K562 (cell line): Measurements from ENCODE around the gene PGF.

ENCODE experiments used
- FOXK1 ChIP-seq: sonication (generic); formaldehyde crosslinking; IDR thresholded peaks from 2 replicates; pipeline ENCODE4 v1.8.0; 2022; ENCODE audit warnings: missing genetic modification reagents, mild to moderate bottlenecking, borderline replicate concordance
- GATAD2B ChIP-seq: fragments of 450-650 bp; IDR thresholded peaks from 2 replicates; pipeline ENCODE4 v1.6.1; 2017; ENCODE audit warnings: mild to moderate bottlenecking, borderline replicate concordance
- POLR2AphosphoS5 ChIP-seq: IDR thresholded peaks from 2 replicates; pipeline ENCODE4 v1.6.1; 2011; ENCODE audit warnings: mild to moderate bottlenecking, low read depth, low read length, moderate library complexity; ENCODE audit not compliant: control insufficient read depth, insufficient read depth
- TBP ChIP-seq: optimal IDR thresholded peaks from 2 replicates; pipeline ENCODE3; 2011; ENCODE audit warnings: low read depth, low read length, improper control_type of control experiment
- TCF7L2 ChIP-seq: fragments of 150-350 bp; IDR thresholded peaks from 2 replicates; pipeline ENCODE4 v1.6.1; 2016; ENCODE audit warnings: low read depth, mild to moderate bottlenecking, low read length, moderate library complexity

- TF ChIP-seq FOXK1 (CRISPR knock-in tag): no peak
- TF ChIP-seq TBP: no peak
- TF ChIP-seq POLR2AphosphoS5: no peak
- TF ChIP-seq GATAD2B: no peak
- TF ChIP-seq TCF7L2: no peak
Measured at GRCh38 chr14:74948228-74949175, 6.9 kb downstream of the PGF start.
